ENCODE measurements around the gene USP28.
"Not testable (repeated sequence)": the region's sequence is repeated elsewhere in the genome, so short reads cannot be mapped to it uniquely, and the experiment has no call there.

The USP28 gene

GRCh38 chr11:113764527-113765219 is 110.7 kb downstream of the USP28 start:
- DNase-seq = no peak

GRCh38 chr11:113763040-113763439 is 112.3 kb downstream of the USP28 start:
- not testable (repeated sequence) for DNase-seq

GRCh38 chr11:113760241-113760640 is 115.1 kb downstream of the USP28 start:
- DNase-seq = no peak

- DNase-seq = no peak
Observed at GRCh38 chr11:113752932-113753331, 122.4 kb downstream of the USP28 start.

Data from NCI-H1105 (cell line).